Esophagus squamous epithelium (tissue), 5 donors: ENCODE measurements around the gene TSPAN5. TPM values are rescaled to one million over a fixed set of nuclear protein-coding genes. Genes with fewer than 3 reads are reported as not detected.

Experiments
- DNase-seq: peaks from one replicate; lab custom pipeline; 2025; lab: John Stamatoyannopoulos, UW
- H3K27ac ChIP-seq, 4 donors: fragments of 200-600 bp; sonication (generic); one replicate each; pipeline ENCODE4 v1.5.1; 2016 to 2019; ENCODE audit warnings: mild to moderate bottlenecking in 1 of 4
- H3K27me3 ChIP-seq, 4 donors: fragments of 200-600 bp; sonication (generic); 1 replicate in 3 of 4; 2 replicates in 1 of 4; pipeline versions ENCODE4 v1.5.1 to v1.6.0; 2017 to 2021; ENCODE audit warnings: antibody characterized with exemption in 1 of 4
- H3K36me3 ChIP-seq, 3 donors: fragments of 200-600 bp; sonication (generic); one replicate each; pipeline ENCODE4 v1.5.1; 2016 to 2019
- H3K4me1 ChIP-seq, 3 donors: fragments of 200-600 bp; sonication (generic); one replicate each; pipeline ENCODE4 v1.5.1; 2017 to 2019
- H3K4me3 ChIP-seq, 4 donors: fragments of 200-600 bp; sonication (generic); 1 replicate in 3 of 4; 2 replicates in 1 of 4; pipeline ENCODE4 v1.5.1; 2016 to 2019; ENCODE audit warnings: mild to moderate bottlenecking in 2 of 4, moderate library complexity in 1 of 4
- H3K9me3 ChIP-seq, 3 donors: fragments of 200-600 bp; sonication (generic); one replicate each; pipeline ENCODE4 v1.5.1; 2016 to 2019
- CTCF ChIP-seq, 6 experiments: fragments of 450-650 bp in 4 of 6; fragments of 200-600 bp in 2 of 6; sonication (generic) in 2 of 6; IDR thresholded peaks; one replicate each; pipeline ENCODE4 v1.5.1; 2016 to 2019; ENCODE audit warnings: antibody characterized with exemption in 6 of 6, mild to moderate bottlenecking in 4 of 6, moderate library complexity in 4 of 6
- POLR2A ChIP-seq, 4 donors: fragments of 450-650 bp; IDR thresholded peaks; one replicate each; pipeline ENCODE4 v1.6.1; 2017; ENCODE audit warnings: antibody characterized with exemption in 4 of 4, mild to moderate bottlenecking in 4 of 4, moderate library complexity in 3 of 4
- WGBS, 2 donors: methylation state at CpG; one replicate each; pipeline ENCODE4 v1.1.5; 2018; 5-methylcytosine and 5-hydroxymethylcytosine counted together
- intact Hi-C: fragments of 100-400 bp; cut with DNase I; formaldehyde crosslinking; loops from one replicate; pipeline ENCODE4 v1.15.0; 2022
- total RNA-seq, 4 donors: library from RNA; depleted of rRNA; stranded (reverse); fragments of >200 nt; gene quantifications; one replicate each; pipeline ENCODE4 v1.1.0, GENCODE V29; 2016
- donor health status: DM: yes; HTN: yes; CAD: no.

Gene TSPAN5
- total RNA-seq, 4 donors from 2014 or later: 10.9 to 19.0 (median 13.9) TPM

DNA sequence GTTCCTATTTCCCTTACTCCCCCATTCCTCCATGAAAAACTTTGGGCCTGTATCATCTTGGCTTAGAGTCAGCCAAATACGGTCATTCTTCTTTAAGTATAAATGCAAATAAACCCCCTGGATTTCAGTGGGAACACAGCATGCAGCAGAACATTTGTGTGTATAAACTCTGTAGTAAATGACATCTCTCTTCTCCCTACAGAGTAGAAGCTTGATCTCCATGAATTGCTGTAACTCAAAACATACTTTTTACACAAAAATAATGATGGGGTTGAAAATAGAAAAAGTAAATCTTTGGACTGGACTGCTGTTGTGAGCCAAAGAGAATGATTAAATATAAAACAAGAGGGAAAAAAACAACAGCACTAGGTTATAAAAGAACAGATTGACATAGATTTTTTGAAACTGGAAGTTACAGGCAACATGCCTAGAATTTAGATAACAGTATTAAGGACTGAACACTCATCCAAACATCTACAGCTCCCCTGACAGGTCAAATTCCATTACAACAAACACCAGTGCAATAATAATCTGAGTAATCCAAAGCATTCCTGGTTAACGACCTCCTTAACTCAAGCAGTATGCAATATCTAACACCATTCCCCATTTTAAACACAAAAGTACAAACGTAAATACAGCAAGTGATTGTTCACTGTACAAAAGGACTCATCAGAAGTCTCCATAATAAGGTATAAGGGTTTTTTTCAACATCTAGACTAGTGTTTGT is 30.7 kb downstream of the TSPAN5 start:
- Histone ChIP-seq H3K4me3 (no peak overlapping the region), H3K4me1 (peaks cover 0 to 42% (median 15%) of the 10 kb centered on the region in 3 donors), H3K27ac (peak overlapping the region in 2 of 4 donors; percentile 31 to 57), H3K9me3 (no peaks in the 10 kb centered on the region), H3K36me3 (no peaks in the 10 kb centered on the region), H3K27me3 (no peaks in the 10 kb centered on the region)
- no peak for DNase-seq
- TF ChIP-seq CTCF (IDR thresholded peaks at IDR 0.05) (no peak), POLR2A (IDR thresholded peaks at IDR 0.05) (no peak)
- WGBS, 2 donors: 47 to 64% methylated on average over 3 of the region's 3 CpGs
- intact Hi-C loops: no loop called here

GRCh38 chr4:98626350-98626749 is 32.1 kb downstream of the TSPAN5 start:
- H3K4me3 ChIP-seq: no peak overlapping the region
- H3K4me1 ChIP-seq: peaks cover 0 to 35% (median 15%) of the 10 kb centered on the region in 3 donors
- H3K9me3 ChIP-seq: no peaks in the 10 kb centered on the region
- H3K36me3 ChIP-seq: no peaks in the 10 kb centered on the region
- no peaks in the 10 kb centered on the region for H3K27me3 ChIP-seq
- WGBS, 2 donors: 10 to 33% methylated on average over 4 of the region's 4 CpGs
- peak overlapping the region in 3 of 4 donors; percentile 31 to 71 (median 57) for H3K27ac ChIP-seq
- DNase-seq: no peak
- no peak for TF ChIP-seq POLR2A (IDR thresholded peaks at IDR 0.05)
- TF ChIP-seq CTCF (IDR thresholded peaks at IDR 0.05): no peak
- intact Hi-C loops: no loop called here

- Histone ChIP-seq H3K4me3 (no peak overlapping the region), H3K27ac (peak overlapping the region in 3 of 4 donors; percentile 31 to 71 (median 57)), H3K36me3 (no peaks in the 10 kb centered on the region), H3K4me1 (peaks cover 0 to 31% (median 15%) of the 10 kb centered on the region in 3 donors), H3K9me3 (no peaks in the 10 kb centered on the region), H3K27me3 (no peaks in the 10 kb centered on the region)
- WGBS, 2 donors: 44 to 60% methylated on average over 2 of the region's 2 CpGs
- DNase-seq: no peak
- no peak for TF ChIP-seq CTCF (IDR thresholded peaks at IDR 0.05)
- no peak for TF ChIP-seq POLR2A (IDR thresholded peaks at IDR 0.05)
- intact Hi-C loops: no loop called here
Observed at GRCh38 chr4:98625920-98626319, 32.5 kb downstream of the TSPAN5 start.

- no peak overlapping the region for H3K27ac ChIP-seq
- H3K9me3 ChIP-seq: no peaks in the 10 kb centered on the region
- no peak for DNase-seq
- WGBS, 2 donors: 42 to 52% methylated on average over 4 of the region's 4 CpGs
- intact Hi-C loops: no loop called here
- no peaks in the 10 kb centered on the region for H3K36me3 ChIP-seq
- no peaks in the 10 kb centered on the region for H3K27me3 ChIP-seq
- H3K4me1 ChIP-seq: peaks cover 0 to 30% (median 15%) of the 10 kb centered on the region in 3 donors
- TF ChIP-seq POLR2A (IDR thresholded peaks at IDR 0.05): no peak
- no peak overlapping the region for H3K4me3 ChIP-seq
Observed at GRCh38 chr4:98625399-98625798, 33.0 kb downstream of the TSPAN5 start.

DNA sequence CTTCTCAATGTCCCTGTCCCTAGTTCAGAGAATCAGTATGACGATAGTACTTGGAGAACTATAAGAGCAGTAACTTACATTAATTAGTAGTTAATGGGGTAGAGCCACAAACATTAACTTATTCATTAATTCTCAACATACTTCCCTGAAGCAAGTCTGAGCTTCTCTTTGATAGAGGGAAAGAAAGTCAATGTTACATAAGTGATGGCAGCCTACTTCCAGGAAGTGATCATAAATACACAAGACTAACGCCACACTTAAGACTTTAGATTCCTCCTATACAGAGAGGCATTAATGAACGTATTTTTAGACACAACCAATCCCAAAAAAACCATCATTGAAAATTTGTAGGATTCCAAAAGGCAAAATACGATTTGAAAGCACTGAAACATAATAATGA is 33.8 kb downstream of the TSPAN5 start:
- no peak overlapping the region for H3K27ac ChIP-seq
- WGBS, 2 donors: 66 to 85% methylated on average over 4 of the region's 4 CpGs
- H3K9me3 ChIP-seq: no peaks in the 10 kb centered on the region
- H3K4me1 ChIP-seq: peaks cover 0 to 30% (median 15%) of the 10 kb centered on the region in 3 donors
- no peaks in the 10 kb centered on the region for H3K36me3 ChIP-seq
- intact Hi-C loops: no loop called here
- H3K27me3 ChIP-seq: no peaks in the 10 kb centered on the region
- no peak for TF ChIP-seq CTCF (IDR thresholded peaks at IDR 0.05)
- TF ChIP-seq POLR2A (IDR thresholded peaks at IDR 0.05): no peak
- no peak for DNase-seq
- H3K4me3 ChIP-seq: no peak overlapping the region
